Neural cell (in vitro differentiated cells): ENCODE results near the gene ZBTB7C. TPM values are rescaled to one million over a fixed set of nuclear protein-coding genes. Genes with fewer than 3 reads are reported as not detected.

Experiments used
- H2AFZ ChIP-seq: fragments of 200-600, 300-800 bp; sonication (generic), shearing (Covaris generic); 2 replicates; pipeline ENCODE4 v1.6.0; 2014; ENCODE audit warnings: low read depth, mild to moderate bottlenecking, antibody characterized with exemption, low read length, moderate library complexity
- H3F3A ChIP-seq: fragments of 200-600 bp; shearing (Covaris generic); 2 replicates; pipeline ENCODE4 v1.6.1; 2016; ENCODE audit warnings: mild to moderate bottlenecking, moderate library complexity, mixed read lengths, antibody characterized with exemption, low read length; ENCODE audit not compliant: insufficient read depth, poor library complexity, severe bottlenecking
- H3K27ac ChIP-seq: fragments of 200-600, 300-800 bp; sonication (generic), shearing (Covaris generic); 2 replicates; pipeline ENCODE4 v1.5.1; 2014; ENCODE audit warnings: mild to moderate bottlenecking, low read length, moderate library complexity
- H3K27me3 ChIP-seq: fragments of 300-800, 200-600 bp; sonication (generic), shearing (Covaris generic); 2 replicates; pipeline ENCODE4 v1.6.0; 2014; ENCODE audit warnings: mild to moderate bottlenecking, low read depth, low read length, moderate library complexity; ENCODE audit not compliant: insufficient read depth
- H3K36me3 ChIP-seq: fragments of 300-800, 200-600 bp; sonication (generic), shearing (Covaris generic); 2 replicates; pipeline ENCODE4 v1.5.1; 2014; ENCODE audit warnings: mild to moderate bottlenecking, antibody characterized with exemption, low read length, moderate library complexity; ENCODE audit not compliant: insufficient read depth
- H3K4me2 ChIP-seq: fragments of 300-800, 200-600 bp; sonication (generic), shearing (Covaris generic); 2 replicates; pipeline ENCODE4 v1.6.0; 2014; ENCODE audit warnings: mild to moderate bottlenecking, low read length
- H3K4me3 ChIP-seq: fragments of 300-800, 200-600 bp; sonication (generic), shearing (Covaris generic); 2 replicates; pipeline ENCODE4 v1.5.1; 2014; ENCODE audit warnings: mild to moderate bottlenecking, low read length, moderate library complexity
- H3K79me2 ChIP-seq: fragments of 200-600 bp; shearing (Covaris generic); replicated peaks from 2 replicates; pipeline ENCODE4 v1.6.0; 2014; ENCODE audit warnings: mild to moderate bottlenecking, low read length, moderate library complexity; ENCODE audit not compliant: insufficient read depth
- H3K9ac ChIP-seq: fragments of 300-800, 200-600 bp; sonication (generic), shearing (Covaris generic); 2 replicates; pipeline ENCODE4 v1.6.1; 2016; ENCODE audit warnings: mild to moderate bottlenecking, low read length, mixed read lengths
- H3K9me2 ChIP-seq: fragments of 200-600 bp; shearing (Covaris generic); 2 replicates; pipeline ENCODE4 v1.6.1; 2016; ENCODE audit warnings: mild to moderate bottlenecking, low read length, mixed read lengths; ENCODE audit not compliant: insufficient read depth
- H3K9me3 ChIP-seq: fragments of 200-600, 300-800 bp; sonication (generic), shearing (Covaris generic); 2 replicates; pipeline ENCODE4 v1.6.1; 2016; ENCODE audit warnings: mild to moderate bottlenecking, mixed run types, low read length, moderate library complexity, mixed read lengths
- H4K20me1 ChIP-seq: fragments of 200-600 bp; shearing (Covaris generic); 2 replicates; pipeline ENCODE4 v1.6.1; 2016; ENCODE audit warnings: mild to moderate bottlenecking, mixed run types; ENCODE audit not compliant: insufficient read depth
- CTCF ChIP-seq: fragments of 450-650 bp; IDR thresholded peaks from 2 replicates; pipeline ENCODE4 v1.5.1; 2014; ENCODE audit warnings: antibody characterized with exemption, mild to moderate bottlenecking, moderate library complexity; ENCODE audit not compliant: poor library complexity, severe bottlenecking
- EP300 ChIP-seq: fragments of 450-650 bp; conservative IDR thresholded peaks from 2 replicates; pipeline ENCODE4 v1.6.1; 2014; ENCODE audit warnings: antibody characterized with exemption, mild to moderate bottlenecking, moderate library complexity; ENCODE audit not compliant: poor library complexity, severe bottlenecking
- EZH2 ChIP-seq: fragments of 200-600, 300-800 bp; shearing (Covaris generic), sonication (generic); IDR thresholded peaks from 2 replicates; pipeline ENCODE4 v1.6.1; 2014; ENCODE audit warnings: antibody characterized with exemption, low read length, borderline replicate concordance, mild to moderate bottlenecking; ENCODE audit not compliant: insufficient read depth, poor library complexity, severe bottlenecking
- MXI1 ChIP-seq: fragments of 450-650 bp; conservative IDR thresholded peaks from 2 replicates; pipeline ENCODE4 v1.6.1; 2014; ENCODE audit warnings: antibody characterized with exemption, mild to moderate bottlenecking; ENCODE audit not compliant: poor library complexity, severe bottlenecking
- POLR2AphosphoS5 ChIP-seq: IDR thresholded peaks from 2 replicates; pipeline ENCODE4 v1.6.1; 2012
- RAD21 ChIP-seq: fragments of 450-650 bp; conservative IDR thresholded peaks from 2 replicates; pipeline ENCODE4 v1.6.1; 2014; ENCODE audit warnings: antibody characterized with exemption, mild to moderate bottlenecking, moderate library complexity
- REST ChIP-seq: IDR thresholded peaks from 2 replicates; pipeline ENCODE4 v1.6.1; 2012; ENCODE audit warnings: borderline replicate concordance
- SMC3 ChIP-seq: fragments of 450-650 bp; conservative IDR thresholded peaks from 2 replicates; pipeline ENCODE4 v1.6.1; 2014; ENCODE audit warnings: antibody characterized with exemption, mild to moderate bottlenecking, moderate library complexity; ENCODE audit not compliant: poor library complexity
- TAF1 ChIP-seq: IDR thresholded peaks from 2 replicates; pipeline ENCODE4 v1.6.1; 2012; ENCODE audit warnings: low read depth
- polyA plus RNA-seq: library from polyadenylated mRNA; depleted of rRNA; stranded (reverse); fragments of >200 nt; gene quantifications from 2 replicates; pipeline ENCODE4 v1.2.3, GENCODE V29; 2014

ZBTB7C gene
- polyA plus RNA-seq, 1 donor from 2014 or later: 2.4 TPM

GRCh38 chr18:48230467-48231113 is 178.6 kb downstream of the ZBTB7C start:
- Histone ChIP-seq H3K9ac (no peak overlapping the region), H3K36me3 (no peaks in the 10 kb centered on the region), H3F3A (no peaks in the 10 kb centered on the region), H3K9me3 (no peaks in the 10 kb centered on the region), H3K27me3 (no peaks in the 10 kb centered on the region), H4K20me1 (no peaks in the 10 kb centered on the region), H3K4me2 (no peak overlapping the region), H3K27ac (no peak overlapping the region), H3K4me3 (no peak overlapping the region), H3K9me2 (no peaks in the 10 kb centered on the region), H3K79me2 (no peaks in the 10 kb centered on the region), H2AFZ (no peak overlapping the region)
- TF ChIP-seq EP300 (no peak), SMC3 (peak; percentile 65), CTCF (peak; percentile 56), RAD21 (peak; percentile 69)

GRCh38 chr18:48229552-48229981 is 179.6 kb downstream of the ZBTB7C start:
- no peaks in the 10 kb centered on the region for H3K36me3 ChIP-seq
- no peaks in the 10 kb centered on the region for H3K27me3 ChIP-seq
- H3K9me2 ChIP-seq: no peaks in the 10 kb centered on the region
- H2AFZ ChIP-seq: no peak overlapping the region
- no peak overlapping the region for H3K27ac ChIP-seq
- H3K4me2 ChIP-seq: no peak overlapping the region
- no peak overlapping the region for H3K4me3 ChIP-seq
- no peaks in the 10 kb centered on the region for H4K20me1 ChIP-seq
- H3K9ac ChIP-seq: no peak overlapping the region
- TF ChIP-seq POLR2AphosphoS5: no peak
- TF ChIP-seq SMC3: no peak
- TF ChIP-seq REST: no peak
- TF ChIP-seq TAF1: no peak
- TF ChIP-seq CTCF: no peak
- no peak for TF ChIP-seq EZH2
- no peak for TF ChIP-seq EP300
- no peak for TF ChIP-seq MXI1
- TF ChIP-seq RAD21: no peak
- H3F3A ChIP-seq: no peaks in the 10 kb centered on the region
- no peaks in the 10 kb centered on the region for H3K9me3 ChIP-seq
- H3K79me2 ChIP-seq: no peaks in the 10 kb centered on the region
